ENCODE results near the gene PNMT.

PNMT gene

GRCh38 chr17:39633570-39634183, 34.6 kb upstream of the PNMT start:
- no peak for DNase-seq

GRCh38 chr17:39634384-39634871, 33.8 kb upstream of the PNMT start:
- peak; percentile 19 to 51 for DNase-seq

- no peak for DNase-seq
These were observed 32.6 kb upstream of the PNMT start for GRCh38 chr17:39635614-39636176.

GRCh38 chr17:39636587-39636926, 31.7 kb upstream of the PNMT start:
- no peak for DNase-seq

- DNase-seq, result peak; percentile 44 to 93
These were observed 31.1 kb upstream of the PNMT start, which contains the start of gene STARD3 for GRCh38 chr17:39636927-39637736. Gene STARD3, plus strand, starts transcription at chr17:39637144. Its CDS starts 16,388 bp downstream, at chr17:39653532.

- DNase-seq, result no peak
These were observed 29.9 kb upstream of the PNMT start for GRCh38 chr17:39638317-39638716.

- DNase-seq, result no peak
These were observed 29.2 kb upstream of the PNMT start for GRCh38 chr17:39639043-39639442.

GRCh38 chr17:39639566-39640458, 28.4 kb upstream of the PNMT start:
- DNase-seq, result no peak

- DNase-seq, result no peak
These were observed 27.6 kb upstream of the PNMT start for GRCh38 chr17:39640591-39641031.

- no peak for DNase-seq
These were observed 27.2 kb upstream of the PNMT start for GRCh38 chr17:39641097-39641496.

- no peak for DNase-seq
These were observed 26.4 kb upstream of the PNMT start for GRCh38 chr17:39641883-39642282.

- no peak for DNase-seq
These were observed 25.8 kb upstream of the PNMT start for GRCh38 chr17:39642291-39643074.

GRCh38 chr17:39643271-39643670, 25.0 kb upstream of the PNMT start:
- DNase-seq, result no peak

- DNase-seq, result no peak
These were observed 21.0 kb upstream of the PNMT start for GRCh38 chr17:39647256-39647655.

- DNase-seq, result no peak
These were observed 19.5 kb upstream of the PNMT start for GRCh38 chr17:39648616-39649366.

GRCh38 chr17:39650121-39650579, 18.1 kb upstream of the PNMT start:
- DNase-seq, result no peak

- no peak for DNase-seq
These were observed 16.2 kb upstream of the PNMT start for GRCh38 chr17:39651923-39652586.

- no peak for DNase-seq
These were observed 15.5 kb upstream of the PNMT start for GRCh38 chr17:39652587-39653315.

GRCh38 chr17:39653316-39653661, 15.0 kb upstream of the PNMT start:
- DNase-seq, result no peak
